ENCODE measurements around the gene ACBD6. TPM values are rescaled to one million over a fixed set of nuclear protein-coding genes. Genes with fewer than 3 reads are reported as not detected.

The ACBD6 gene
- total RNA-seq, 1 donor from 2014 or later, result 57.5 TPM

- Mint-ChIP-seq H3K27ac (ENCODE audit: unreplicated experiment) (no peak overlapping the region), H3K4me3 (ENCODE audit: unreplicated experiment) (no peak overlapping the region), H3K27me3 (ENCODE audit: unreplicated experiment) (no peaks in the 10 kb centered on the region), H3K4me1 (ENCODE audit: unreplicated experiment) (peaks cover 16% of the 10 kb centered on the region), H3K9me3 (ENCODE audit: unreplicated experiment) (no peaks in the 10 kb centered on the region), H3K36me3 (ENCODE audit: unreplicated experiment) (peaks cover 22% of the 10 kb centered on the region)
- DNase-seq (ENCODE audit: extremely low spot score, unreplicated experiment), result peak; percentile 68
- no peak for TF ChIP-seq CTCF (IDR thresholded peaks at IDR 0.05)
Observed at GRCh38 chr1:180271272-180272255, 230.8 kb downstream of the ACBD6 start.

DNA sequence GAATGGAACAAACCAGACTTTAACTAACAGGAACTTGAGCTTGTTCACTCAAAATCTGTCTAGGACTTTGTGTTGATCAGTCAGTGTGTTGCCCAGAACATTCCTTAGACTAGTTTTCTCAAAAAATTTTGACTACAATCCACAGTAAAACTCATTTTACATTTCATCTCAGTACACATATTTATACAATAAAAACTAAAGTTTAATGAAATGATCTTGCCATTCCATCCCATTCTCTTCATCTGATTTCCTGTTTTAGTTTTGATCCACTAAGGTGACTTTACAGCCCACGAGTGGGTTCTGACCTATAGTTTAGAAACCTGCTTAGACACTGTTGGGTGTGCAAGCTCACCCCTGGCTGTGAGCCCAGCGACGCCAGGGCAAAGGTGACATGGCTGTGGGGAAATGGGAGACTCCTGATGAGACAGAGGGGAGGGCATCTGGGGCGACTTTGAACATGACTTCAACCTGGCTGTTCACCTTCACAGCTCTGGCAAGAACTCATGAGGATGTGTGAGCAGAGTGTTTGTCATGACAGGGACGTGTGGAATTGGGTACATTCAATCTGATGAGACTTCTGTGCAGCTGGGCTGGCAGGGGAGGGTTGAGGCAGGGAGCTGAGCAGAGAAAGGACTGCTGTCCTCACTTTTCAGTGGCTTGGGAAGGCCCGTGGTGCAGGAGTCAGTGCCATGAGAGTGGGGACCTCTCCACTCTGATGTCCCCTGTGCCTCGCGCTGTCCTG, 231.7 kb downstream of the ACBD6 start:
- no peak overlapping the region for H3K4me3 Mint-ChIP-seq (ENCODE audit: unreplicated experiment)
- H3K27me3 Mint-ChIP-seq (ENCODE audit: unreplicated experiment), result no peaks in the 10 kb centered on the region
- no peak overlapping the region for H3K27ac Mint-ChIP-seq (ENCODE audit: unreplicated experiment)
- peak; percentile 67 for DNase-seq (ENCODE audit: extremely low spot score, unreplicated experiment)
- H3K4me1 Mint-ChIP-seq (ENCODE audit: unreplicated experiment), result peaks cover 16% of the 10 kb centered on the region
- peaks cover 20% of the 10 kb centered on the region for H3K36me3 Mint-ChIP-seq (ENCODE audit: unreplicated experiment)
- TF ChIP-seq CTCF (IDR thresholded peaks at IDR 0.05), result no peak
- no peaks in the 10 kb centered on the region for H3K9me3 Mint-ChIP-seq (ENCODE audit: unreplicated experiment)

- H3K27me3 Mint-ChIP-seq (ENCODE audit: unreplicated experiment), result no peaks in the 10 kb centered on the region
- peaks cover 16% of the 10 kb centered on the region for H3K4me1 Mint-ChIP-seq (ENCODE audit: unreplicated experiment)
- DNase-seq (ENCODE audit: extremely low spot score, unreplicated experiment), result peak; percentile 57
Observed at GRCh38 chr1:180269645-180270529, 232.5 kb downstream of the ACBD6 start.

DNA sequence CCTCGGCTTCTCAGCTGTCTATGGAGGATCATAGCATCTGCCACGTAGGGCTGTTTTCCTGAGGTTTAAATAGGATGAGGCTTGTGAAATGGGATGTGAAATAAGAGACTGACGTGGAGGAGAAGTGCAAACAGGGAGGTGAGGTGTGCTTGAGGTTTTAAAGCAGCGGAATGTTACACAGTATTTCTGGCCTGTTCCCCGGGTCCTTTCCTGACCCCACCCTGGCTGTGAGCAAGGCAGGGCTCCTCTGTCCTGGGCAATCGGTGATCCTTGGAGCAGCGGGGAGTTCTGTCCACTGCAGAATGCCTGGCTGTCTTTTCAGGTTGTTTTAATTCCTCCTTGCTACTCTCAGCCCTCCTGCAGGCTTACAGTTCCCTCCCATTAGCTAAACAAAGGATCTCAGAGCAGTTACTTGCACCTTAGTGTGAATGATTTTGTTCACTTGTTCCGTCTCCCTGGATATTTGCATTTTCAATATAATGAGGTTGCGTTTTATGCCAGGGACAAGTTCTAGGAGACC, 233.8 kb downstream of the ACBD6 start:
- no peak overlapping the region for H3K27ac Mint-ChIP-seq (ENCODE audit: unreplicated experiment)
- peaks cover 16% of the 10 kb centered on the region for H3K4me1 Mint-ChIP-seq (ENCODE audit: unreplicated experiment)
- DNase-seq (ENCODE audit: extremely low spot score, unreplicated experiment), result peak; percentile 46
- H3K9me3 Mint-ChIP-seq (ENCODE audit: unreplicated experiment), result no peaks in the 10 kb centered on the region
- TF ChIP-seq CTCF (IDR thresholded peaks at IDR 0.05), result no peak
- H3K27me3 Mint-ChIP-seq (ENCODE audit: unreplicated experiment), result no peaks in the 10 kb centered on the region
- H3K4me3 Mint-ChIP-seq (ENCODE audit: unreplicated experiment), result no peak overlapping the region
- peaks cover 8% of the 10 kb centered on the region for H3K36me3 Mint-ChIP-seq (ENCODE audit: unreplicated experiment)

More at GRCh38 chr1:180269645-180270529, 232.5 kb downstream of the ACBD6 start:
- peak overlapping the region; percentile 50 for H3K27ac Mint-ChIP-seq (ENCODE audit: unreplicated experiment)
- TF ChIP-seq CTCF (IDR thresholded peaks at IDR 0.05), result peak; percentile 25
- no peaks in the 10 kb centered on the region for H3K9me3 Mint-ChIP-seq (ENCODE audit: unreplicated experiment)
- H3K4me3 Mint-ChIP-seq (ENCODE audit: unreplicated experiment), result no peak overlapping the region
- peaks cover 17% of the 10 kb centered on the region for H3K36me3 Mint-ChIP-seq (ENCODE audit: unreplicated experiment)

Data from osteocyte (in vitro differentiated cells).